Hypothalamus (tissue), 51 donors: Measurements from ENCODE around the gene PXMP4.
"Not testable (repeated sequence)": the region's sequence is repeated elsewhere in the genome, so short reads cannot be mapped to it uniquely, and the experiment has no call there.

ENCODE experiments used
- DNase-seq, 51 donors: peaks; one replicate each; lab custom pipeline; 2025; lab: John Stamatoyannopoulos, UW

Gene PXMP4

GRCh38 chr20:33704197-33704924 is 15.7 kb downstream of the PXMP4 start:
- DNase-seq = no peak

- no peak for DNase-seq
Observed at GRCh38 chr20:33703498-33704137, 16.5 kb downstream of the PXMP4 start.

GRCh38 chr20:33702861-33703260 is 17.2 kb downstream of the PXMP4 start:
- peak in 5 of 51 donors; percentile 9 to 31 (median 19) for DNase-seq

- no peak for DNase-seq
Observed at GRCh38 chr20:33701629-33702450, 18.3 kb downstream of the PXMP4 start.

GRCh38 chr20:33700696-33701441 is 19.2 kb downstream of the PXMP4 start:
- not testable (repeated sequence) for DNase-seq

- not testable (repeated sequence) for DNase-seq
Observed at GRCh38 chr20:33698966-33699365, 21.1 kb downstream of the PXMP4 start.

- peak in 20 of 51 donors; percentile 9 to 72 (median 24) for DNase-seq
Observed at GRCh38 chr20:33697129-33697528, 23.0 kb downstream of the PXMP4 start.

GRCh38 chr20:33696448-33696847 is 23.7 kb downstream of the PXMP4 start:
- DNase-seq = no peak

- DNase-seq = peak in 6 of 51 donors; percentile 32 to 55 (median 50)
Observed at GRCh38 chr20:33694639-33695012, 25.5 kb downstream of the PXMP4 start.

GRCh38 chr20:33693741-33694638 is 26.1 kb downstream of the PXMP4 start:
- peak in 46 of 51 donors; percentile 18 to 88 (median 67) for DNase-seq

GRCh38 chr20:33693289-33693688 is 26.8 kb downstream of the PXMP4 start:
- DNase-seq = peak in 5 of 51 donors; percentile 14 to 62 (median 49)

- peak in 13 of 51 donors; percentile 13 to 68 (median 29) for DNase-seq
Observed at GRCh38 chr20:33689973-33690372, 30.1 kb downstream of the PXMP4 start.

- DNase-seq = no peak
Observed at GRCh38 chr20:33689493-33689892, 30.6 kb downstream of the PXMP4 start.

- no peak for DNase-seq
Observed at GRCh38 chr20:33688938-33689424, 31.1 kb downstream of the PXMP4 start.

GRCh38 chr20:33687993-33688937 is 31.8 kb downstream of the PXMP4 start:
- DNase-seq = no peak

GRCh38 chr20:33687370-33687915 is 32.7 kb downstream of the PXMP4 start:
- peak in 3 of 51 donors; percentile 11 to 17 (median 16) for DNase-seq

- DNase-seq = no peak
Observed at GRCh38 chr20:33686984-33687366, 33.1 kb downstream of the PXMP4 start.
